ENCODE measurements around the gene NDUFA11.
"Not testable (repeated sequence)": the region's sequence is repeated elsewhere in the genome, so short reads cannot be mapped to it uniquely, and the experiment has no call there.

NDUFA11 gene

GRCh38 chr19:5884065-5884811 lies 19.4 kb downstream of the NDUFA11 start:
- DNase-seq, result not testable (repeated sequence)

- DNase-seq, result not testable (repeated sequence)
These were observed 20.3 kb downstream of the NDUFA11 start for GRCh38 chr19:5883157-5883873.

DNA sequence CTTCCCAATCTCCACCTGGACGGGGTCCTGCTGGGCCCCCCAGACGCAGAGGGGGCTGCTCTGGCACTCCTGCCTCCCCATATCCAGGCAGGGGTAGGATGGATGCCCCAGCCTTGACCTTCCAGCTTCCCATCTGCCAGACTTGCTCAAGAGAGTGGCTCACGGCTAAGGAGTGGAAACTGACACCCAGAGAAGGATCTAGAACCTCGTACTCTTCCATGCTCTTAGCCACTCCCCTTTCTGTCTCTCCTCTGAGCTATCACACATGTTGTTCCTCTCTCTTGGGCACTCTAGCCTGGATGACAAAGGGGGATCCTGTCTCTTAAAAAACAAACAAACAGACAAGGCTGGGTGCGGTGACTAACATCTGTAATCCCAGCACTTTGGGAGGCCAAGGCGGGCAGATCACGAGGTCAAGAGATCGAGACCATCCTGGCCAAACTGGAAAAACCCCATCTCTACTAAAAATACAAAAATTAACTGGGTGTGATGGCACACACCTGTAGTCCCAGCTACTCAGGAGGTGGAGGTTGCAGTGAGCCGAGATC lies 21.1 kb downstream of the NDUFA11 start:
- no peak for DNase-seq

DNA sequence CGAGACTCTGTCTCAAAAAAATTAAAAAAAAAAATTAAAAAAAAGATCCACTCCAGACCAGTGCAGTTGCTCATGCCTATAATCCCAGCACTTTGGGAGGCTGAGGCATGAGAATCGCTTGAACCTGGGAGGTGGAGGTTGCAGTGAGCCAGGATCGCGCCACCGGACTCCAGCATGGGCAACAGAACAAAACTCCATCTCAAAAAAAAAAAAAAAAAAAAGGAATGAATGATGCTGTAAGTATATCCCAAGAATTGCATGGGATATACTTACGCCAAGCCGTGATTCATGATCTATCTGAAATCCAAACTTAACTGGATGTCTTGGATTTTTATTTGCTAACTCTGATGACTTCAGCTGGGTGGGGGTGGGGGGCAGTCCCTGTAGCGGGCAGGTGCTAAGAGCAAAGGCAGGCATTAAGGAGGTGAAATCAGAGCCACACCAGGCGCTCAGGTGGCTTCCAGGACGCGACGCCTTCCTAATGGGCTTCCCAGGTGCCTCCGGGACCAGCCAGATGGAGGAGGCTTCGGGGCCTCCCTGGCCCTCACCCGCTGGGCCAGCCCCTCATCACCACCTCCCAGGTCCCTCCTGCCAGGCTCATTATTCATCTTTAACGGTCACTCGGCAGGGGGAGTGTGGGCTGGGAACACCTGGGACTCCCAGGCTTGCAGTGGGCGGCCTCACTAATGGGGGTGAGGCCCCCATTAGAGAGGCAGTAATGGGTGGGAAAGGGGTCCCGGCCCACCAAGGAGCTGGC lies 21.9 kb downstream of the NDUFA11 start:
- no peak for DNase-seq

- no peak for DNase-seq
These were observed 22.9 kb downstream of the NDUFA11 start for GRCh38 chr19:5880604-5881078.

- no peak for DNase-seq
These were observed 23.4 kb downstream of the NDUFA11 start for GRCh38 chr19:5880196-5880595.

DNA sequence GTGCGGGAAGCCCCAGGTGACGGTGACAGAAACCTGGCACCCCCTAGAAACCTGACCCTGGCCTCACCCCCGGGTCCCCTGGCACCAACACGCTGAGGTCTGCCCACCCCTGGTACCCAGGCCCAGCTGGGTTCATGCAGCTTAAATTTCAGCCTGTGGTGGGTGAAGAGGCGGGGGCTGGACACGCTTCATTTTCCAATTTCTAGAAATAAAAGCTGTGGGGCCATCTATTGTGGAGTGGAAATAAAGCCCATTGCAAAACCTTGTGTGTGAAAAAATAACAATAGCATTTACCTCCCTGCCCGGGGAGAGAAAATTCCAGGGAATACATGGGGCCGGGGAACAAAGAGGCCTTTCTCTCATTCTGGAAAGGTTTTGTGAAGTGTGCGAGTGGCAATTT lies 25.7 kb downstream of the NDUFA11 start:
- DNase-seq, result no peak

GRCh38 chr19:5877427-5877826 lies 26.2 kb downstream of the NDUFA11 start:
- no peak for DNase-seq

DNA sequence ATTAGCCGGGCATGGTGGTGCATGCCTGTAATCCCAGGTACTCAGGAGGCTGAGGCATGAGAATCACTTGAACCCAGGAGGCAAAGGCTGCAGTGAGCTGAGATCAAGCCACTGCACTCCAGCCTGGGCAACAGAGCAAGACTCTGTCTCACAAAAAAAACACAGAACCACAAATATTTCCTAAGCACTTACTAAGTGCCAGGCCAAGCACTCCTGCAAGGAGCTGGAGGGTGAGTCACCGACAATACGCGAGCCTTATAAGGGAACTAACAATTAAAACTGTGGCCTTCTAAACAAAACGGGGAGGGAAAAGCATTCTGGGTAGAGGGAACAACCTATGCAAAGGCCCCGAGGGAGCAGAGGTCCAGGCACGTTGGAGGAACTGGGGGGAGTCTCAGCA lies 29.1 kb downstream of the NDUFA11 start:
- DNase-seq, result peak; percentile 22

DNA sequence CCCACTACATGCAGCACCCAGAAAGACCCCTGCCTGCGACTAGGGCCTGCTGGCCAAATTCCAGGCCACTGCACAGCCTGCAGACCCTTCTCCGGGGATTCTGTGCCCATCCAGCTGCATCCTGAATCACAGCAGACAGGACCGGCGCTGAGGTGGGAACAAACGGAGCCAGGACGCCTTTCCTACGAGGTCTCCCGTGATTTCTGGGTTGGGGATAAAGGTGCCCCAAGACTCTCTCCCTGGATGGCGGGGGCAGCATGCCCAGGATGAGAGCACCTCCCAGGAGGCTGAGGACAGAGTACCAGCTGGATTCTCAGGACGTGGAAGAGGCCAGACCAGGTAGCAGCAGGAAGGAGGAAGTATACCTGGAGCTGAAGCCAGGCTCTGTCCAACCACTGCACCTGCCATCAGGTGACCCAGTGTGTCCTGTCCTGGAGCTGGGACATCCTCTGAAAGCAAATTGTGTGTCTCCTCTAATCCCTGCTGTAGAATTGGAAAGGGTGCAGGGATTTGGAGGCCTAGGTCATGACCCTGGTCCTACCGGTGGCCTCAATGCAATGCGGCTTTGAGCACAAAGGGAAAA lies 29.9 kb downstream of the NDUFA11 start:
- DNase-seq, result no peak

DNA sequence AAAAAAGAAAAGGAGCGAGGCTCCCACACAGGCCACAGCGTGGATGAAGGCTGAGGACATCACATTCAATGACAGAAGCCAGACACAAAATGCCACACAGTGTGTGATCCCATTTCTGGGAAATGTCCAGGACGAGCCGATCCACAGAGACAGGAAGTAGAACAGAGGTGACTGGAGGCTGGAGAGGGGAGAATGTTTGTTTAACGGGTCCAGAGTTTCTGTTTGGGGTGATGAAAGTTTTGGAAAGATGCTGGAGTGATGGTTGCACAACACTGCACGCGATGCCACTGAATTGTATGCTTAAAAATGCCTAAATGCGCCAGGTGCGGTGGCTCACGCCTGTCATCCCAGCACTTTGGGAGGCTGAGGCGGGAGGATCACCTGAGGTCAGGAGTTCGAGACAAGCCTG lies 32.6 kb downstream of the NDUFA11 start:
- DNase-seq, result no peak

- DNase-seq, result no peak
These were observed 36.1 kb downstream of the NDUFA11 start for GRCh38 chr19:5867201-5868136.

GRCh38 chr19:5865772-5866171 lies 37.8 kb downstream of the NDUFA11 start:
- no peak for DNase-seq

DNA sequence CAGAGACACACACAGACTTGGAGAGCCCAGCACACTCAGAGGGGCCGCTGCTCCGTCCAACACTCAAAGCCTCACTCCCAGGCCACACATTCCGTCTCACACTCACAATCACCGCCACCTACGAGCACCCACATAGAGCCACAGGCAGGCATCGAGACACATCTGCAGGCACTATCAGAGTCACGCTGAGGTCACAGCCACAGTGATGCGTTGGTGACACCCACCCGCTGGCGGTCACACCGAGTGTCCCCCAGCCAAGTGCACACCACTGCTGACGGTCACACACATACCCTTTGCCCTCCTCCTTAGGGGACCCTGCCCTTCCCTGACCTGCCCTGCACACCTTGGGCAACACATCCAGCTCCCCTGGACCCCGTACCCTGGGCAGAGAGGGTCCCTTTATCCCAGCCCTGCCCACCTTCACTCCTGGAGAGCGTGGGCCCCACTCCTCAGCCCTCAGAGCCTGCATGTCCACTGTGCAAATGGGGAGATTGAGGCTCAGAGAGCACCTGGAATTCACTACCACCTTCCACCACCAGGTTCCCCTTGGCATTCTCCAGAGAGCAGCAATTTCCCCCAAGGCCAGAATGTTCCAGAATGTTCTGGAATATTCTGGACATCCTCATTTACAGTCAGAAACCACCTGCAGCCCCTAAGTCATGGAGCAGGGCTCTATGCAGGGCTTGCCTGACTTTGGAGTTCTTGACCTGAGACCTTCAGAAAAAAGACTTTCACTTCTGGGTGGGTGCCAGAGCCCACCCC lies 38.7 kb downstream of the NDUFA11 start:
- DNase-seq, result no peak

GRCh38 chr19:5864013-5864720 lies 39.4 kb downstream of the NDUFA11 start:
- no peak for DNase-seq

DNA sequence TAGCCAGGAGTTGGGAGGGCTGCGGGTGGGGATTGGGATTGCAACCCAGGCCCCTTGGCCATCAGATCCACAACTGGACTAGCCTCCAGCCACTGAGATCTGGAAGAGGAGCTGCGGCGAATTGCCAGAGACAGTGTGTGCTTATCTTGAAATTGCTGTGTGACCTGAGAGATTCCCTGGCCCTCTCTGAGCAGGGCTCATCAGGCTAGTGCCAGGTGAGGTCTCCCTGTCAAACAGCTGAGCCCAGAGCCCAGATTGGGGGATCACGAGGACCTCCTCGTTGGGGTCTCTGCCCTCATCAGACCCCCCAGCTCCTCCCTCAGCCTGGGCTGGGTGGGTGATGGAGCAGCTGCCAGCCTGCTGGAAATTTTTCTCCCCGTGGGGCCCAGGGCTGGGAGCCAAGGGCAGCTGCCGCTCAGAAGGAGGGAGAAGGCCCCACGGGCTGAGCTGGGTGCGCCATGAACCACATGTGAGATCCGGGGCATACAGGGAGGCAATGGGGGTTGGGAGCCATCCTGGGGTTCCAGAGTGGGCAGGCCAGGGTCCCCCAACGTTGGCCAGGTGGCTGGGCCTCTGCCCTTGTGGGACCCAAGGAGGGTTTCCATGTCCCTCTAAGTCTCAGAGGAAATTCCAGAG lies 40.4 kb downstream of the NDUFA11 start:
- no peak for DNase-seq

GRCh38 chr19:5857203-5858081 lies 46.1 kb downstream of the NDUFA11 start:
- DNase-seq, result no peak

DNA sequence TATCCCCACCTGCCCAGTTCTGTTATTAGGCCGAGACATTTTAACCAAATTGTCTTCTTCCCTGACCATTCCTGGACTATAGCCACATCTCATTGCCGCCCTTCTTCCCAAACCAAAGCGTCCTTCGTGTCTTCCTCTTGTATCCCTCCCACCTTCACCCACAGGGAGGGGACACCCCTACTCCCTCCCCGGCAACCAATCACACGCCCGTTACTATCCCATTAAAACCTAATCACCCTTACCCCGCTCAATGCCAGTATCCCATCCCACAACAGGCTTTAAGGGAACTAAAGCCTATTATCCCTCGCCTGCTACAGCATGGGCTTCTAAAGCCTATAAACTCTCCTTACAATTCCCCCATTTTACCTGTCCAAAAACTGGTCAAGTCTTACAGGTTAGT lies 48.4 kb downstream of the NDUFA11 start:
- not testable (repeated sequence) for DNase-seq

DNA sequence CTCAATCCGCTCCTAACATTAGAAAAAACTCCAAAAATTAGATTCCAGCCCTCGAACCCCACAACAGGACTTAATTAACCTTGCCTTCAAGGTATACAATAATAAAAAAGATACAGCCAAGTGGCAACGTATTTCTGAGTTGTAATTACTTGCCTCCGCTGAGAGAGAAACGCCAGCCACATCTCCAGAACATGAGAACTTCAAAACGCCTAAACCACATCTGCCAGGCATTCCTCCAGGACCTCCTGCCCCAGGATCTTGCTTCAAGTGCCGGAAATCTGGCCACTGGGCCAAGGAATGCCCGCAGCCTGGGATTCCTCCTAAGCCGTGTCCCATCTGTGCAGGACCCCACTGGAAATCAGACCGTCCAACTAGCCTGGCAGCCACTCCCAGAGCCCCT lies 49.5 kb downstream of the NDUFA11 start:
- DNase-seq, result not testable (repeated sequence)

Data from NCI-H226 (cell line).